Testis (tissue), 3 donors: ENCODE measurements around the gene KRTAP10-1. TPM values are rescaled to one million over a fixed set of nuclear protein-coding genes. Genes with fewer than 3 reads are reported as not detected.
"Not testable (repeated sequence)": the region's sequence is repeated elsewhere in the genome, so short reads cannot be mapped to it uniquely, and the experiment has no call there.

Experiments
- DNase-seq: peaks from one replicate; pipeline ENCODE4 v3.0.0-alpha.2; 2019
- H3K27ac ChIP-seq, 2 donors: fragments of 200-600 bp; sonication (generic); one replicate each; pipeline ENCODE4 v1.5.1; 2019
- H3K27me3 ChIP-seq: fragments of 200-600 bp; sonication (generic); one replicate; pipeline ENCODE4 v1.5.1; 2019
- H3K36me3 ChIP-seq: fragments of 200-600 bp; sonication (generic); one replicate; pipeline ENCODE4 v1.5.1; 2017; ENCODE audit warnings: low read depth; ENCODE audit errors: missing control alignments
- H3K4me1 ChIP-seq: fragments of 200-600 bp; sonication (generic); one replicate; pipeline ENCODE4 v1.5.1; 2019
- H3K4me3 ChIP-seq, 2 donors: fragments of 200-600 bp; sonication (generic); one replicate each; pipeline ENCODE4 v1.5.1; 2017 to 2019
- H3K9me3 ChIP-seq: fragments of 200-600 bp; sonication (generic); one replicate; pipeline ENCODE4 v1.5.1; 2017
- POLR2A ChIP-seq: fragments of 450-650 bp; IDR thresholded peaks from one replicate; pipeline ENCODE4 v1.6.1; 2017; ENCODE audit warnings: antibody characterized with exemption, mild to moderate bottlenecking, moderate library complexity
- WGBS, 2 donors: methylation state at CpG; one replicate each; pipeline ENCODE4 v1.1.5; 2018; 5-methylcytosine and 5-hydroxymethylcytosine counted together
- intact Hi-C: fragments of 100-400 bp; cut with DNase I; formaldehyde crosslinking; loops from one replicate; pipeline ENCODE4 v1.15.1; 2023; ENCODE audit warnings: low total_unique reads
- polyA plus RNA-seq: library from polyadenylated mRNA; stranded (reverse); fragments of 350-450 nt; fragmentation: Illumina TruSeq; extraction: RNeasy Lipid Tissue Mini Kit (QIAGEN cat#74804); gene quantifications from one replicate; pipeline ENCODE4 v1.2.3, GENCODE V29; 2014; ENCODE audit warnings: low read depth, low replicate concordance; ENCODE audit not compliant: insufficient read depth
- total RNA-seq, 2 donors: library from RNA; depleted of rRNA; stranded (reverse); fragments of >200 nt; gene quantifications; one replicate each; pipeline ENCODE4 v1.2.3, GENCODE V29; 2016
- TF ChIP-seq, protein P1 (sequence below), 3 experiments: fragments of 450-650 bp in 2 of 3; fragments of 200-600 bp in 1 of 3; sonication (generic) in 1 of 3; IDR thresholded peaks; one replicate each; pipeline ENCODE4 v1.5.1; 2016 to 2019; ENCODE audit warnings: antibody characterized with exemption in 3 of 3, mild to moderate bottlenecking in 2 of 3, moderate library complexity in 1 of 3

KRTAP10-1 gene
- total and polyA plus RNA-seq, 3 donors from 2014 or later, result not detected

DNA sequence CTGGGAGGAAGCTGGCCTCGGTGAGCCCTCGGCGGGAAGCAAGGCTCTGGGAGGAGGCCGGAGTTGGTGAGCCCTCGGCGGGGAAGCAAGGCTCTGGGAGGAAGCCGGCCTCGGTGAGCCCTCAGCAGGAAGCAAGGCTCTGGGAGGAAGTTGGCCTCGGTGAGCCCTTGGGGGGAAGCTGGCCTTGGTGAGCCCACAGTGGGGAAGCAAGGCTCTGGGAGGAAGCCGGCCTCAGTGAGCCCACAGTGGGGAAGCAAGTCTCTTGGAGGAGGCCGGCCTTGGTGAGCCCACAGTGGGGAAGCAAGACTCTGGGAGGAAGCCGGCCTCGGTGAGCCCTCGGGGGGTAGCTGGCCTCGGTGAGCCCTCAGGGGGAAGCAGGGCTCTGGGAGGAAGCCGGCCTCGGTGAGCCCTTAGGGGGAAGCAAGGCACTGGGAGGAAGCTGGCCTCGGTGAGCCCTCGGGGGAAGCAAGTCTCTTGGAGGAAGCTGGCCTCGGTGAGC, 36.0 kb downstream of the KRTAP10-1 start:
- TF ChIP-seq POLR2A, result no peak
- TF ChIP-seq, protein P1, sequence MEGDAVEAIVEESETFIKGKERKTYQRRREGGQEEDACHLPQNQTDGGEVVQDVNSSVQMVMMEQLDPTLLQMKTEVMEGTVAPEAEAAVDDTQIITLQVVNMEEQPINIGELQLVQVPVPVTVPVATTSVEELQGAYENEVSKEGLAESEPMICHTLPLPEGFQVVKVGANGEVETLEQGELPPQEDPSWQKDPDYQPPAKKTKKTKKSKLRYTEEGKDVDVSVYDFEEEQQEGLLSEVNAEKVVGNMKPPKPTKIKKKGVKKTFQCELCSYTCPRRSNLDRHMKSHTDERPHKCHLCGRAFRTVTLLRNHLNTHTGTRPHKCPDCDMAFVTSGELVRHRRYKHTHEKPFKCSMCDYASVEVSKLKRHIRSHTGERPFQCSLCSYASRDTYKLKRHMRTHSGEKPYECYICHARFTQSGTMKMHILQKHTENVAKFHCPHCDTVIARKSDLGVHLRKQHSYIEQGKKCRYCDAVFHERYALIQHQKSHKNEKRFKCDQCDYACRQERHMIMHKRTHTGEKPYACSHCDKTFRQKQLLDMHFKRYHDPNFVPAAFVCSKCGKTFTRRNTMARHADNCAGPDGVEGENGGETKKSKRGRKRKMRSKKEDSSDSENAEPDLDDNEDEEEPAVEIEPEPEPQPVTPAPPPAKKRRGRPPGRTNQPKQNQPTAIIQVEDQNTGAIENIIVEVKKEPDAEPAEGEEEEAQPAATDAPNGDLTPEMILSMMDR (IDR thresholded peaks at IDR 0.05), result no peak
- Histone ChIP-seq H3K4me1 (no peaks in the 10 kb centered on the region), H3K36me3 (no peaks in the 10 kb centered on the region), H3K27ac (no peak overlapping the region), H3K27me3 (no peaks in the 10 kb centered on the region), H3K4me3 (no peak overlapping the region), H3K9me3 (no peaks in the 10 kb centered on the region)
- WGBS, 2 donors, result 79 to 80% methylated on average over 20 of the region's 20 CpGs
- intact Hi-C loops, result no loop called here
- no peak for DNase-seq

DNA sequence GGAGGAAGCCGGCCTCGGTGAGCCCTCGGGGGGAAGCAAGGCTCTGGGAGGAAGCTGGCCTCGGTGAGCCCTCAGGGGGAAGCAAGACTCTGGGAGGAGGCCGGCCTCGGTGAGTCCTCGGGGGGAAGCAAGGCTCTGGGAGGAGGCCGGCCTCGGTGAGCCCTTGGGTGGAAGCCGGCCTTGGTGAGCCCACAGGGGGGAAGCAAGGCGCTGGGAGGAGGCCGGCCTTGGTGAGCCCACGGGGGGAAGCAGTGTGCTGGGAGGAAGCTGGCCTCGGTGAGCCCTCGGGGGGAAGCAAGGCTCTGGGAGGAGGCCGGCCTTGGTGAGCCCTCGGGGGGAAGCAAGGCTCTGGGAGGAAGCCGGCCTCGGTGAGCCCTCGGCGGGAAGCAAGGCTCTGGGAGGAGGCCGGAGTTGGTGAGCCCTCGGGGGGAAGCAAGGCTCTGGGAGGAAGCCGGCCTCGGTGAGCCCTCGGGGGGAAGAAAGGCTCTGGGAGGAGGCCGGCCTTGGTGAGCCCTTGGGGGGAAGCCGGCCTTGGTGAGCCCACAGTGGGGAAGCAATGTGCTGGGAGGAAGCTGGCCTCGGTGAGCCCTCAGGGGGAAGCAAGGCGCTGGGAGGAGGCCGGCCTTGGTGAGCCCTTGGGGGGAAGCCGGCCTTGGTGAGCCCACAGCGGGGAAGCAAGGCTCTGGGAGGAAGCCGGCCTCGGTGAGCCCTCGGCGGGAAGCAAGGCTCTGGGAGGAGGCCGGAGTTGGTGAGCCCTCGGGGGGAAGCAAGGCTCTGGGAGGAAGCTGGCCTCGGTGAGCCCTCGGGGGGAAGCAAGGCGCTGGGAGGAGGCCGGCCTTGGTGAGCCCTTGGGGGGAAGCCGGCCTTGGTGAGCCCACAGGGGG, 36.7 kb downstream of the KRTAP10-1 start:
- H3K4me1 ChIP-seq, DNase-seq, H3K27ac ChIP-seq, H3K9me3 ChIP-seq, intact Hi-C loops, H3K27me3 ChIP-seq, H3K36me3 ChIP-seq, H3K4me3 ChIP-seq: not testable (repeated sequence)
- WGBS, 2 donors, result 78 to 81% methylated on average over 35 to 44 of the region's 44 CpGs

DNA sequence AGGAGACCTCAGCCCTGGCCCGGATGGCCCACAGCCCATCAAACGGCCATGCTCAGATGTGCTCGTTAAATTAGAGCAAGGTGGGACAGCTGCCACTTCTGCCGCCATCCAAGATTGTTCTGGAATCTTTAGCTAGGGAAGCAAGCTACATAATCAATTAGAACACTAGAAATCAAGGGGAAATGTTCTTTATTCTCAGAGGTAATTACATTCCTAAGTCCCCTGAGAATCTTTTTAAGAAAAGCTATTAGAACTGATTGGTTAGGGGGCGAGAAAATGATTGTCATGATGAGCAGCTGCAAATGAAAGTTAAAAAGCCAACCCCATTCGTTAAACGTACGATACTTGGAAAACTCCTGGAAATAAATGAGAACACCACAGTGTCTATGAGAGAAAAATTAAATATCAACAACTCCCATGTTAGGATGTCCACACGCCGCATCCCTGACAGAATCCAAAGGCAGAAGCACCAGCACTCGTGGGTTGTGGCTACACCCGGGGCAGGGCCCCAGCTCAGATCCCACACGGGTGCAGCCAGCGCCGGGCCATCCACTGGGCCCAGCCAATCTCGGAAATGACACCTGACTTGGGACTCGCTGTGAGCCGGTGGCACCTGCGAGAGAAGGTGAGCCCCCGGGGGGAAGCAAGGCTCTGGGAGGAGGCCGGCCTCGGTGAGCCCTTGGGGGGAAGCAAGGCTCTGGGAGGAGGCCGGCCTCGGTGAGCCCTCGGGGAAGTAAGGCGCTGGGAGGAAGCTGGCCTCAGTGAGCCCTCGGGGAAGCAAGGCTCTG, 37.6 kb downstream of the KRTAP10-1 start:
- H3K27ac ChIP-seq, result no peak overlapping the region
- intact Hi-C loops, result no loop called here
- TF ChIP-seq, protein P1 (IDR thresholded peaks at IDR 0.05), result no peak
- no peak for TF ChIP-seq POLR2A
- no peaks in the 10 kb centered on the region for H3K4me1 ChIP-seq
- H3K36me3 ChIP-seq, result no peaks in the 10 kb centered on the region
- no peaks in the 10 kb centered on the region for H3K9me3 ChIP-seq
- WGBS, 2 donors, result 81 to 86% methylated on average over 13 to 27 of the region's 27 CpGs
- H3K4me3 ChIP-seq, result no peak overlapping the region
- H3K27me3 ChIP-seq, result no peaks in the 10 kb centered on the region
- DNase-seq, result no peak

DNA sequence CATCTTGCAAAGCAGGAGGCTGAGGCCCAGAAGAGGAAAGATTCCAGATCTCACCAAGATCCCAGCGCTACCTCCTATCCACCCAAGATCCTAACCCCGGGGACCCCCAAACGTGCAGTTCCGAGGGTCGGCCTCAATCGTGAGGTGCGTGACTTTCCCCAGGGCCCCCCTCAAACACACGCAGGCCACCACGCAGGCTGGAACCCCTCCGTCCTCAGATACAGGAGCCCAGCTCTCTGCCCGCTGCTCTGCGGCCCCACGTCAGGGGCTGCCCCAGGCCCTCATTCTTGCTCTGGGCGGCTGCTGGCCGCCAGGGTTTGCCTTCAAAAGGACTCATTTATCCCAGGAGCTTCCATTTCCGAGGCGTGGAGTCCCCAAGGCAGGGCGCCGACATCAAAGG, 39.9 kb downstream of the KRTAP10-1 start:
- WGBS, 2 donors, result 91 to 94% methylated on average over 19 of the region's 19 CpGs
- DNase-seq, result no peak
- H3K4me3 ChIP-seq, result no peak overlapping the region
- TF ChIP-seq POLR2A, result no peak
- TF ChIP-seq, protein P1 (IDR thresholded peaks at IDR 0.05), result no peak
- H3K27ac ChIP-seq, result no peak overlapping the region
- no peaks in the 10 kb centered on the region for H3K36me3 ChIP-seq
- H3K27me3 ChIP-seq, result no peaks in the 10 kb centered on the region
- H3K4me1 ChIP-seq, result no peaks in the 10 kb centered on the region
- intact Hi-C loops, result no loop called here
- H3K9me3 ChIP-seq, result no peaks in the 10 kb centered on the region

DNA sequence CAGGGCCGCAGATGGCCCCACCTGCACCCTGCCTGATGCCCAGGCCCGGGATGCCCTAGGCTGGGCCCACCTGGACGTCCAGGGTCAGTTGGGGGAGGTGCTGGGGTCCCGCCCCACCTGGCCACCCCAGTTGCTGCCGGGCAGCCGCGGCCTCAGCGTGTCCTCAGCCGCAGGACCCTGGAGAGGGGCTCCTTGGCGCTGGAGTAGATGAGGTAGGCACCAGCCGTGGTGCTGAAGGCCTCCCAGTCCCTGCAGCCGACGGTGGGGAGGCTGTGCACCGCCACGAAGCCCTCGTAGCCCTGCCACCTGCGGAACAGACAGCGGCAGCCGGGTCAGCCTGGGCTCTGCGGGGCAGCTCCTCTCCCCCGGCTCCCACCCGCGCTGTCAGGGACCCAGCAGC, 40.4 kb downstream of the KRTAP10-1 start:
- TF ChIP-seq, protein P1 (IDR thresholded peaks at IDR 0.05), result no peak
- no peak for TF ChIP-seq POLR2A
- no peaks in the 10 kb centered on the region for H3K4me1 ChIP-seq
- DNase-seq, result no peak
- H3K36me3 ChIP-seq, result no peaks in the 10 kb centered on the region
- H3K4me3 ChIP-seq, result no peak overlapping the region
- H3K27me3 ChIP-seq, result no peaks in the 10 kb centered on the region
- no peaks in the 10 kb centered on the region for H3K9me3 ChIP-seq
- no peak overlapping the region for H3K27ac ChIP-seq
- intact Hi-C loops, result no loop called here
- WGBS, 2 donors, result 85 to 89% methylated on average over 14 to 23 of the region's 23 CpGs
